G401.6 (cell line): Measurements from ENCODE around the gene ANKRD17.

Experiments used
- FAIRE-seq: peaks from 2 replicates; lab custom pipeline; 2012; peaks lifted over from hg19 to GRCh38; lab: Jason Lieb, UNC

ANKRD17 gene

GRCh38 chr4:73103799-73104503 lies 154.6 kb downstream of the ANKRD17 start:
- no peak for FAIRE-seq

- no peak for FAIRE-seq
Measured at GRCh38 chr4:73099143-73099542, 159.5 kb downstream of the ANKRD17 start.

DNA sequence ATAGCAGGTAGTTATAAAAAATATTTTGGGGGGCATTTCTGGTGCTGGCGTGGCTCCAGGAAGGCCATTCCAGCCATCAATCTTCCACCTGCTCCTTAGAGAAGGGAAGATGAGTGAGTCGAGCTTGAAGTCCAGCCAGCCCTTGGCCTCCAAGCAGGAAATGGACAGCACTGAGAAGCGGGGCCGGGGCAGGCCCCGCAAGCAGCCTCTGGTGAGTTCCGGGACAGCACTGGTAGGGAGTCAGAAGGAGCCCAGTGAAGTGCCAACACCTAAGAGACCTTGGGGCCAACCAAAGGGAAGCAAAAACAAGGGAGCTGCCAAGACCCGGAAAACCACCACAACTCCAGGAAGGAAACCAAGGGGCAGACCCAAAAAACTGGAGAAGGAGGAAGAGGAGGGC lies 159.9 kb downstream of the ANKRD17 start:
- no peak for FAIRE-seq

DNA sequence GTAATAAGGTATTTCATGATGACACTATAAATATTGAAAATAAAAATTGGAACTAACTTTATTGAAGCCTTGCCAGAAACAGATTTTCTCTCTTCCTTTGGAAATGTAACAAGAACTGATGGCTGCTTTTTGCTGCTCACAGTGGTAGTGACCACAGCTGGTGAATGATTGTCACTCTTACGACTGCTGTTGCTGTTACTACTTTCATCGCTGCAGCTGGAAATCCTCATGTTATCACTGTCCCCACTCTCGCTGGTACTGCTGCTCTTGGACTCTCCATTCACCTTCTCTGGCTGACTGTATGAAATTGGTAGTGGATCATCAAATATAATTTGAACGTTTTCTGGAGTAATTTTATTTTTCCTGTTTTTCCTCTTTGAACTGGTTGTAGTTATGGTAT lies 160.6 kb downstream of the ANKRD17 start:
- FAIRE-seq: no peak

GRCh38 chr4:73092868-73093267 lies 165.7 kb downstream of the ANKRD17 start:
- no peak for FAIRE-seq

DNA sequence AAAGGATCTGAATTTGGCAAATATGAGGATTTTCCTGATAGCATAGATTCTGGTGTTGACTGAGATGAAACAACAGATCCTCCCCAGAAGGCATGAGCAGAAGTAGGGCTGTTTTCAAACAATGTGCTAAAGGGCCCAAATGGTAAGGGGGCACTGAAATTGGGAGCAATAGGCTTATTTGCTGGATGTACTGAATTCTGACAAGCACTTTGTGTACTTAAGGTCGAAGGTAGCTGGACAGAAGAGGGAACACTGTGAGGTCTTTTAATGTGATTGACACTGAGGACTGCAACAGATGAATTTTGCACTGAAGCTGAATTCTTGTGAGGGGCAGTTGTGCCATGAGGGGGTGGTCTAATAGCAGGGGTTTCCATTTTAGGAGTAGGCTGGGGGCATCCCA lies 167.9 kb downstream of the ANKRD17 start:
- FAIRE-seq: no peak

- FAIRE-seq: peak; percentile 70
Measured at GRCh38 chr4:73087871-73088270, 170.7 kb downstream of the ANKRD17 start.

GRCh38 chr4:73086095-73086868 lies 172.3 kb downstream of the ANKRD17 start:
- FAIRE-seq: peak; percentile 84

- no peak for FAIRE-seq
Measured at GRCh38 chr4:73080789-73081188, 177.8 kb downstream of the ANKRD17 start.

DNA sequence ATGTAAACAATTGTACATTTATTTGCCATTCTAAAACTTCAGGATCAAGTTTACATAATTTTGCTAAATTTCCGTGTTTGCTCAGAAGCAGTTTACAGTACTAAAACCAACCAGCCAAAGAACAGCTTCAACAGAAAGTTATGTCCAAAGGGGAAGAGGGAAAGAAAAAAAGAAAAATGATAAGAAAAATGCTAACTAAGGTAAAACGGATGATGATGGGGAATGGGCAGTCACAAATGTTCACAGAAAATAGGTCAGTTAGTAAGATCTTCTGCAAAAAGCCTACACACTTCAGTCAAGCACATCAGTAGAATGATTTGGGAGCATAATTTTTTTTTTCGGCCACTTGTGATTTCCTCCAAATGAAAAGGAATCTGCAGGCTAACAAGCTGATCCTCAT lies 182.8 kb downstream of the ANKRD17 start:
- no peak for FAIRE-seq

- FAIRE-seq: no peak
Measured at GRCh38 chr4:73070074-73070390, 188.6 kb downstream of the ANKRD17 start.

DNA sequence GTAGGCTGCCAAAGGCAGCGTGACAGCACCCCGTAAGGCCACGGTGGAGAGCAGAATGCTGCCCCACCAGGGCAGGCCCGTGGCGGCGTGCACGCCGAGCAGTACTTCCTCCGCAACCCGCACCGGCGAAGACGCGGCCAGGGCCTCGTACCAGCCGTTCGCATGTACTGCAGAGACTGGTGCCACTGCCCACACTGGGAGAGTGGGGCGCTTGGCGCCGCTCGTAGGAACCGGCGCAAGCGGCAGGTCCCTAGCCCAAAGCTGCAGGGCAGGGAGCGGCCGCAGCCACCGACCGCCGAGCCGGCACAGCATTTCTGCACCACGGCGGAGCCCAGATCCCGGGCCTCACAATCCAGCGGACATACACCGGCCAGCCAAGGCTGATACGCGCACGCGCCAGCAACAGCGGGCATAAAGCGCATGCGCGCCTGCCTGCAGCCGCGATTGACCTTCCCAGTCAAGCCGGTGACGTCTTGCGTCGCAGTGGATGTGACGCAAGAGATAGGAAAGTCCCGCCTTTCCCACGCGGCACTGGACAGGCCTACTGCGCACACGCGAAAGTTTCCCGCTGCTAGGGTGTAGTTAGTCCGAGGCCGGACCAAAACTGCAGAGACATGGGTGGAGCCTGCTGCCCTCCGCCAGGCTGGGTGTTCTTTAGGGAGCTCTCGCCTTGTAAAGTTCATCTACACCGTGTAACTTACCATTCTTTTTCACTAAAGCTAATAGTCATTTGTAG lies 189.1 kb downstream of the ANKRD17 start, which contains the start of gene COX18:
Gene COX18 (minus strand): TSS at position 379 of the 736 bp plus-strand sequence. CDS start 67 bp downstream, at position 312.
- peak; percentile 98 for FAIRE-seq

DNA sequence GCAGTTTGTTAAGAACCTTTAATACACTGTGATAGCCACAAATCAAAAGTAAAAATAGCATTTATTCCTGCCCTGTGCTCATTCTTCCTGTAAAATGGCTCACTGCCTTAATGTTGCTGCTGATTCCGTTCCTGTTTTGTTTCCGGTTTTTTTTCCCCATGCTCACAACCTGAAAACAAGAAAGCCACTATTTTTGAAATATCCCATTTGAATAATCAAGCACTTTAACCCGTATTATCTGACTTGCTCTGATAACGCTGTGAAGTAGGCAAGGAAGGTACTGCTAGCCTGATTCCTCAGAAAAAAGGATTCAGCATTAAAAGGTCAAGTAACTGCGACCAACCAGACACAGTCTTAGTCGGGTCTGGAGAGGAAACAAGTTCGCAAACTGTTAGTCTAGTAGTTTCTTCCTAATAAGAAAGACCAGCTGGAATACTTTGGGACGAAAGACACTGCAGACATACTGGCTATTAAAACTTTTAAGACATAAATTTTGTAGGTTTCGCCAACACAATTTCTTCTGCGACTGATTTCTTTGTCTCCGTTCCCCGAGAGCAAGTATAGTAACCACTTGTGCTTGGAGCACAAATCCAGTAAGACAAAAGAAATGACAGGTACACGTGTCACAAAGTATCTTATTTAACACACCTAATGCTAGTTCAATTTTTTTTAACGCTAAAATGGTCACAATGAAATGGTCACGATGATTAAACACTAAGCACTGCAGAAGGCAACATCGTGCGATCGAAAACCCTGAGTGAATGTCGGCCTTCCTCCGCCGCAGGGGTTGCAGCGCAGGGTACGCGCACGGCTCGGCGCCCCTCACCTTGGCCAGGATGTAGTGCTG lies 189.9 kb downstream of the ANKRD17 start:
- no peak for FAIRE-seq

DNA sequence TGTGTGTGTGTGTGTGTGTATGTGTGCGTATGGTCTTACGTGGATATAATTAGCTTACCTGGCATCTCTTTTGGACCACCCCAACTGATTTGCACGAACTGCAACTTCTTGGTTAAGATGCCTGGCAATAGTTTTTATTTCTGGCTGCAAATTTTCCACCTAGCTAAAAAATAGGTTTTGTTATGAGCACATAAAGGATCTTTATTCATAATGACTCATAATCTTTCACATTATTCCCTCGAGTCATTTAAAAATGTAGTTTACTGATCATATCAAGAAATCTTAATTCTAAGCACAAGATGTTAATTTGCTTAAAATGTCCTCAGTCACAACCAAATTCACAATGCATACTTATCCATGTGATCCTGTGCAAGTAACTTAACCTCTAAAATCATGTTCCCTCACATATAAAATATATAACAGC lies 190.6 kb downstream of the ANKRD17 start:
- FAIRE-seq: no peak

GRCh38 chr4:73066928-73067327 lies 191.7 kb downstream of the ANKRD17 start:
- FAIRE-seq: no peak

DNA sequence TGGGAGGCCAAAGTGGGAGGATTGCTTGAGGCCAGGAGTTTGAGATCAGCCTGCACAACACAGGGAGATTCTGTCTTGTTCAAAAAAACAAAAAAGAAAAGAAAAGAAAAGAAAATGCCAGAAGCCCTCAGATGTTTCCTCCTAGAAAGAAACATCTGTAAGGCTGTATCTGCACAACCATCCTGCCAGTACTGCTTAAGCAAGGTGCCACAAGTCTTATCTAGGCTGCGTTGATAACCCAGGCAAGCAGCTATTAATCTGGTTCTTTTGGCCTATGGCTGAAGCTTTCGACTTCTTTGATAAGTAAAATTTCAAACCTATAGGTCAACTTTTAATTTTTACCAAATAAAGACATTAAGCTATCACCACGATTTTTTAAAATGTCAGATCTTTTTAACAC lies 192.2 kb downstream of the ANKRD17 start:
- no peak for FAIRE-seq

GRCh38 chr4:73064536-73064935 lies 194.1 kb downstream of the ANKRD17 start:
- FAIRE-seq: no peak

DNA sequence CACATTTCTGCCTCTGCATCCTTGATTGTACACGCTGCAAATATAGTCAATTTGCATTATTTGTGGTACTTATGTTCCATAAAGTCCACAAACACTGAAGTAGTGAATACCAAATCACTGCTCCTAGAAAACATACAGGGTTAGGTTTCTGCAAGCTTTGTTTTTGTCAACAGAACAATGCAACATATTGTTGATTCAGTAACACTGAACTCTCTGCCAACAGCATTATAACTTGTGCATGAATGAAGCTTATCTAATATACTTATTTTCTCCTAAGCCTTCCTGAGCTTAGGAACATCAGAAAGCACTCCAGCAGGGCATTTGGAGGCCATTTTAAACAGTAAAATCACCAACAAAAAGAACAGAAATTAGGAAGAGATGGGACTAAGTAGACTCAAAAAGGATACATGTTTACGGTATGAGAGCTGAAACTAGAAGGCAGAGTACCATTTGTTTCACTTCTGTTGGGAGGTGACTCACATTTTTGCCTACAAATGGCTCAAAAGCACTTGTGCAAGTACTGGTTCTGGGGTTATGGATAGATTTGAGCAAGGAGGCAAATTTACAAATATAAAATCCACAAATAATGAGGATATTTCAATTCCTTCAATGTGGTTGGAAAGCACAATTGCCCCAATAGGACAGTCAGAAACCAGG lies 203.2 kb downstream of the ANKRD17 start:
- no peak for FAIRE-seq

- no peak for FAIRE-seq
Measured at GRCh38 chr4:73053974-73054480, 204.6 kb downstream of the ANKRD17 start.

- FAIRE-seq: no peak
Measured at GRCh38 chr4:73053076-73053475, 205.5 kb downstream of the ANKRD17 start.

DNA sequence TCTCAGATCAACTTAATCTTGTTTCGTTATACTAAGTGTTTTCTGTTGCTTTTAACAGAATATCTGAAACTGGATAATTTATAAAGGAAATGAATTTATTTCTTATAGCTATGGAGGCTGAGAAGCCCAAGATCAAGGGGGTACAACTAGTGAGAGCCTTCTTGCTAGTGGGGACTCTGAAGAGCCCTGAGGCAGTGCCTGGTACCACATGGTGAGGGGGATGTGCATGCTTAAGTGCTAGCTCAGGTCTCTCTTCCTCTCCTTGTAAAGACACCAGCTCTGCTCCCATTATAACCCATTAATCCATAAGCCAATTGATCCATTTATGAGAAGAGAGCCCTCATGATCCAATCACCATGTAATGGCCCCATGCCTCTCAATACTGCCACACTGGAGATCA lies 207.0 kb downstream of the ANKRD17 start:
- no peak for FAIRE-seq
